GM19193 (cell line): ENCODE results near the gene FKBP10.
A peak's percentile ranks its signal among the peaks of the same experiment; 100 is the strongest.

ENCODE experiments used
- POLR2A ChIP-seq: IDR thresholded peaks from 4 replicates; pipeline ENCODE4 v1.6.1; 2011; ENCODE audit not compliant: insufficient read depth, insufficient read length; ENCODE audit errors: extremely low read depth

The FKBP10 gene

DNA sequence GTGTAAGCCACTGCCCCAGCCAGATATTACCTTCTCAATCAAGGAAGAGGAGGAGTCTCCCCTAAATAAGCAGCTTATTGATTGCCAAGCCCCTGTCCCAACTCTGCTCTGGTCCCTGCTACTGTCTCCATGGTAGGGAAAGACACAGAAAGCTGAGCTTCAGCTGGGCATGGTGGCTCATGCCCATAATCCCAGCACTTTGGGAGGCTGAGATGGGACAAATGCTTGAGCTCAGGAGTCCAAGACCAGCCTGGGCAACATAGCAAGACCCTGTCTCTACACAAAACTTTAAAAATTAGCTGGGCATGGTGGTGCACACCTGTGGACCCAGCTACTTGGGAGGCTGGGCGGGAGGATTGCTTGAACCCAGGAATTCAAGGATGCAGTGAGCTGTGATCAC, 32.9 kb upstream of the FKBP10 start:
- TF ChIP-seq POLR2A = no peak

DNA sequence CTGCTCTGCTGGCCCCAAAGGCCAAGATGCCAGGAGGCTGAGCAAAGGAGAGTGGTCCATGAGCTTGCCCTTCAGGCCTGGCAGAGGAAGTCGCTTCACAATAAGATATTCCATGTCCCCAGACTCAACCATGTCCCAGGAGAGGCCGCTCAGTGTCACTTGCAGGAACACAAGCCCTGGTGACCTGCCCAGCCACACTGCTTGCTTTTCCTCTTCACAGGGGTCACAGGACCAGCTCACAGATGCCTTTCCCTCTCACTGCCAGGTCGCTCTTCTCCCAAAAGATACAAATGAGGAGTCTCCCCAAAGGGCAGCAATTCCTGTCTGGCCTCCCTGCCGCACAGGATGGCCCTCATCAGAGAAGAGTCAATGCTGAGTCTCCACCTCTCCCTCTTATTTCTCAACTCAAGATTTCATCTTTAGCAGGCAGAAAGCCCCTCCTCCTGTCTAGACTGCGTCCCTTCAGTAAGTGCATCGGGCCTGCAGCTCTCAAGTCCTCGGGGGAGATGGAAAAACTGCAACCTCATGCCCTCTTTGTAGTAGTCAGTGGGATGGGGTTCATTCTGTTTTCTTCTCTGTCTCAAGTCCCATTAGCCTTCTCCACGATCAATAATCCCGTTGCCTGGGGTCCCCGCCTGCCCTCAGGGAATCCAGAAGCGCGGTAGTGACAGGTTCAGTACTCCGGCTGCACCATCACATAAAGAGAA, 31.2 kb upstream of the FKBP10 start:
- TF ChIP-seq POLR2A = no peak

DNA sequence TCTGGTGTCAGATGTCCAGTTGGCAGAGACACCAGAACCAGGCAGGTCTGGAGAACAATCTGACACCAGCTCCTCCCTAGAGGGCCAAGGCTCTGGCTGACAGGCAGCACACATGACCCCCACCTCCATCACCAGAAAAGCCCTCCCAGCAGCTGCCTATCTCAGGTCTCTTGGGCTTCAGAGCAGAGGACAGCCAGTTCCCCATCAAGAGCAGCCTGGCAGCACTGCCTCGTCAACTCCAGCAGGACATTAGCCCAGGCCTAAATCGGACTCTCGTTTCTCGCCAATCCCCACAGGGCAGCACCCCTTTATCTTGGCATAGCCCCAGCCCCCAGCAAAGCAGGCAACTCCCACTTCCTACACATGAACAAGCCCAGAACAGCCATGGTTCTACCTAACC, 30.7 kb upstream of the FKBP10 start:
- TF ChIP-seq POLR2A = no peak

DNA sequence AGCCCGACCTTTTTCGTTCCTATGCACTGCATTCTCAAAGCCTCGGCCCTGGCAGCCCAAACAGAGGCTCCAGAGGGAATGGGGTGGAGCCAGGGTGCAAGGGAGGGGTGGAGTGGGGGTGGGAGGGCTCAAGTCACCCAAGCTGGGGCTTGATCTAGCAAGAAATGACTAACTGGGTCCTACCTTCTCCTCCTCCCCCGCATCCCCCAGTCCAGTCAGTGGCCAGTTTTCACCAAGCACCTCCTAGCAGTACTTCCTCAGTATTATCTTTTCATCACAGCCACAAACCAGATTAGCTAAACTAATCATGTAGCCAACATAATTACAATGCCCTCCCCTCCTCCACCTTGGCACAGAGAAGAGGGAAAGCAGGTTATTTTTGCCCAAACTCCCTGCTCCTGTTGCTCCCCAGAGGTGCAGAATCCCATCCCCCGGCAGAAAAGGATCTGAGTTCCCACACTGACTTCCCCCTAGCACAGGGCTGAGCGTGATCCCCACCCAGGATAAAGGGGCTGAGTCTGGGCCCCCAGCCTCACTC, 28.5 kb upstream of the FKBP10 start:
- no peak for TF ChIP-seq POLR2A

DNA sequence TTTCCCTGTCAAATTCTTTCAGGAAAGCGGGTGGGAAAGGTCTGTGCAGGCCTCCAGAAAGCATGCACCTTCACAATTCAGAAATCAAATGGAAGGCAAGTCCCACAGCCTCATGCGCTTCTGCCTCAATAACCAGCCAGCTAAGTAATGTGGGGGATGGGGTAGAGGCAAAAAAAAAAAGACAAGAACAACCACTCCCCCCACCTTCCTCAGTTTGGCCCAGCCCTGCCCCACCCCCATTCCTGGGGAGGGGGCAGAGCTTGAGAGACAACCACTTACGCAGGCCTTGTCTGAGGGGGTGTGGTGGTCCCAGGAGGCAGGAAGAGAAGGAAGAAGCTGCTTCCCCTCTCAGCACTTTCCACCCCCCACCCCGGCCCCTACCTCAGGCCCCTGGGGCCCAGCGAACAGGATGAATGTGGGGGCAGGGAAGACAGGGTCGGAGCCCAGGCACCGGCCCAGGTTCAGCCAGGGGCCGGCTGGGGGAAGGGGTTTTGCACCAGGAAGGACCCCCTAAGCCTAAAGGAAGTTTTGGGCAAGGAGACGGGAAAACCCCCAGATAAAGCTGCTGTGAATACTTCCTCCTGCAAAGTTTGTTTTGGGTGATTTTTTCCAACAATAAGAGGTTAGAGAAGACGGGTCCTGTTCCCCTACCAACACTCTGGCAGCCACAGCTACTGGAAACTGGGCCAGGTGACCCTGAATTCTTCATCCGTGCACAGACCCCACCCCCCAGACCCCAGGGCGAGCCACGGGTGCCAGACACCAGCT, 27.5 kb upstream of the FKBP10 start:
- TF ChIP-seq POLR2A = no peak

DNA sequence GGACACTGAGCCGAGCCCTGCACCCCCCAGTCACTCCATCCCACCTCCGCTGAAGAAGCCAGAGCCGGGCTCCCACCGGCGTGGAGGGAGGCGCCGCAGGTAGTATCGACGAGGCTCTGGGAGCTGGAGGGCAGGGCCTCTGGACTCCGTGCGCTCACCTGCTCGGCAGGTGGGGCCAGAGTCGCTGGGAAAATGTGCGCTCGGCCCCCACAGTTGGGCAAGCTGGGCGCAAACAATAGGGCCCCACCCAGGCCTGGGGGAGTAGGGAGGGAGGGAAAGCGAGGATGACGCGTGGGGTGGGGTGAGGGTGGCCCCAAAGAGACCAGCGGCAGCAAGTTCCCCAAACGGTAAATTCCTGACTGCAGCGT, 27.0 kb upstream of the FKBP10 start:
- no peak for TF ChIP-seq POLR2A

DNA sequence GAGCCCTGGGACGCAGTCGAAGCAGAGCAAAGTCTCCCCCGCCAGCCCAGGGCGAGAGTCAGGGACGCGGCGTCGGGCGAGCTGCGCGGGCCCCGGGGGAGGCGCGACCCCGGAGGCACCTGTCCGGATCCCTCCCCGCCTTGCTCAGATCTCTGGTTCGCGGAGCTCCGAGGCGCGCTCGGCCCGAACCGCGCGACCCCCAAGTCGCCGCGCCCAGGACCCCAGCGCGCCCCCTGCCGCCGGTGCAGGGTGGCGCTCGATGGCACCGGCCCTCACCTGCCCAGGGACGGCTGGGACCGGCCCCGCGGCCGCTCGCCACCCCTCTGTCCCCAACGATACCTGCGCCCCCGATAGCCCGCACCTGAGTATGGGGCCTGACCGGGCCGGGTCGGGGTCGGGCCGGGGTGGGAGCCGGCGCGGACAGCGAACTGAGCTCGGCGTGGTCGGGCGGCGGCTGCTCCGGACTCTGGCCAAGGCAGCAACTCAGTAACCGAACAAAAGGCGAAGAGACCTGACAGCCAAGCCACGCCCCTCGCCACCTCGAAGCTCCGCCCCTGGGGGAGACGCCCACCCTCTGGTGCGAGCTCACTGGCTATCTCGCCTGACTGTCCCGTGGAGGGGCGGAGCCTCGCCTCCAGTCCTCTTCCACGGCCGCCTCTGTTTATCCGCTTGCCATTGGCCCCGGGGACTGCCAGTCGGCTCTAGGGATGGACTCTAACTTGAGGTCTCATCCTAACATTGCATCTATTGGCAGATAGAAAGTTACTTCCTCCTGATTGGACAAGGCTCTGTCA, 26.4 kb upstream of the FKBP10 start, which contains the start of gene JUP:
TSS of gene JUP (minus strand) at position 485 of the 794 bp plus-strand sequence. CDS start 14,857 bp downstream, outside the sequence.
- peak; percentile 40 for TF ChIP-seq POLR2A

DNA sequence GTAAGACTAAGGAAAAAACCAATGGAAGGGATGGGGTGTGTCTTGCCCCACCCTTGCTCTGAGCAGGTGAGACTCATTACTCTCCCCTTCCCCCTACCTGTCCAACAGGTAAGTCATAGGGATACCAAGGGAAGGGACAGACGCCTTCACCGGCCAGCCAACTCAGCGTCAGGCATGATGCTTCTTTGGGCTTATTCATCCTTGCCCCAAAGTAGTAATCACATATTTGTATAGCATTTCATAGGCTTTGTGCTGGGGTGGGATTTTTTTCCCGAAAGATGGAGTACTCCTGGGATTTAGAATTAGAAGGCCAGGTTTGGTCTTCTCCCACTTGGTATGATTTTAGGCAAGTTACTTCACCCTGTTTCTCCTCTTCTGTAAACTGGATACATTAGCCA, 25.8 kb upstream of the FKBP10 start:
- TF ChIP-seq POLR2A = no peak

DNA sequence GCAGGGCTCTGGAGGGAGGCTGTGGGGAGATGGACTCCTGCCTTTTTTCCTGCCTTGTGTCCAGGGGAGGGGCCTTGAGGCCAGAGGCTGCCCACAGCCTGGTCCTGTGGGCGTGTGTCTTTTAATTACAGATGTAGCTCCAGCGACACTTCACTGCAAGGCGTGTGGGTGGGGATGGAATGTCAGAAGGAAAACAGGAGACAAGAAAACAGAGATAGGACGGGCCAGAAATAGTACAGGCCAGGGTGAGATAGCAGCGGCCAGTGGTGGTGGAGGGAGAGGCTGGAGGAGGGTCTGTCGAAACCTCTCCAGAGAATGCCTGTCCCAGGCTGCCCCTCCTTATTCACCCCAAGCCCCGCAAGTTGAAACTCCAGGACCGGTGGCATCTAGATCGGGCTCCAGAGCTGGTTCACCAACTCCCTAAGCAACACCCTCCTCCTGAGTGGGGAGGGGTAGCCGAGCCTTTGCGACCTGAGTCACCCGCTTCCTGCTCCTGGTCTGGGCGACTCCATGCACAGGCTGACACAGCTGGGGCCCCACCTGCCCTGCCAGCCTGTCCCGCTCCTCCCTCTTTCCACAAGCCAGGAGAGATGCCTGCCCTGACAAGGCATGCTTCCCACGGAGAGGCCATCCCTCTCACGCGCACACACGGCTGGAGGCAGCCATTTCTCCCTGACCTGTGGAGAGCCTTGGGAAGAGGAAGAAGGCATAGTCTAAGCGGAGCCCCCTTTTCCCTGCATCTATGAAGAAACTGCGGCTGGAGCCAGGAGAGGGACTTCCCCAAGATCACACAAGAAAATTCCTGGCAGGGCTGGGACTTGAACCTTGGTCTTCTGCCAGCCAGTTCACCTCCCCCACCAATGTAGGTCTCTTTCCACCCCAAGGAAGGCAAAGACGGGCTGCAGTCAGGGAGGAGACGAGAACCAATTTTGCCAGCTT, 19.7 kb upstream of the FKBP10 start:
- no peak for TF ChIP-seq POLR2A

DNA sequence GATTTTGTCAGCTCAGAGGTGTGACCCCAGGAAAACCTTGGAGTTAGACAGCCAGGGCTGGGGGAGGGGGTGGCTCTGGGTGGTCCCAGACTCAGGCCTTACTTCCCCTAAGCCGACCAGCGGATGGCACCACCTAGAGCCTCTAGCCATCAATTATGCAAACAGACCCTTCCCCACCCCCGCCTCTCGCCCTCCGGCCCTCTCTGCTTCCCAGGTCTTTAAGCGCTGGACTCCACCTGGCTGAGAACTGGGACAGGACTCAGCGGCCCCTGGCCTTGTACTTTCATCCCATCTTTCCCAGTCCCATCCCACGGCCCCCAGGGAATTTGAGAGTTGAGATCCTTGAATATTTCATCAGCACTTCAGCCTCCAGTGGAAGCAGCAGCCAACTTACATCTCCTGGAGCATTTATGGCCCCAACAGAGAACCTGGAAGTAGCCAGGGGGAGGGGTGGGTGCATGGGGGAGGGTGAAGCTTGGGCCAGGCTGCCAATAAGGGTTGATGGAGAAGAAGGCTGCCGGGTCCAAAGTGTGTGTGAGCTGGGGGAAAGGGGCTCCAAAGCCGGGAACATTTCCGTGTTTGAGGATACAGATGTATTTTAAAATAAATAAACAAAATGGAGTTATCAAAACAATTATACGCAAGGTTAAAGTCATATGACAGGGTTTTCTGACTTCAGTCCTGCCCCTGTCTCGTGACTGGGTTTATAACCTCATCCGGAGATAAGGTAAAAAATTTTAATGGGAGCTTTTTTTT, 18.8 kb upstream of the FKBP10 start:
- no peak for TF ChIP-seq POLR2A

DNA sequence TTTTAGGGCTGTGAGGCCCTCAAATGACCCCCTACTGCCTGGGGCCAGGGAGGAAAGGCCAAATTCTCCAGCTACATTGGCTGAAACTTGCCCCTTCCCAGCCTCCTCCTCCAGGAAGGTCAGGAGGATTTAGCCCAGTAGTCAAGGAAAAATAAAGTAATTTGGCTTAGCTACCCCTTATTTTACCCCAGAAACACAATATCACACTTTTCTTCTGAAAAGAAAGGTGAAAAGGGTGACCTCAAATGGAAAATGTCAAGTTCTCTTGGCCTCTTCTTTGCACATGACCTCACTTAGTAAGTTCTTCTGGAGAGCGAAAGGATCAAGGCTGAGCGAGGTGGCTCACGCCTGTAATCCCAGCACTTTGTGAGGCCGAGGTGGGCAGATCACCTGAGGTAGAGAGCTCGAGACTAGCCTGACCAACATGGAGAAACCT, 18.2 kb upstream of the FKBP10 start:
- TF ChIP-seq POLR2A = no peak

DNA sequence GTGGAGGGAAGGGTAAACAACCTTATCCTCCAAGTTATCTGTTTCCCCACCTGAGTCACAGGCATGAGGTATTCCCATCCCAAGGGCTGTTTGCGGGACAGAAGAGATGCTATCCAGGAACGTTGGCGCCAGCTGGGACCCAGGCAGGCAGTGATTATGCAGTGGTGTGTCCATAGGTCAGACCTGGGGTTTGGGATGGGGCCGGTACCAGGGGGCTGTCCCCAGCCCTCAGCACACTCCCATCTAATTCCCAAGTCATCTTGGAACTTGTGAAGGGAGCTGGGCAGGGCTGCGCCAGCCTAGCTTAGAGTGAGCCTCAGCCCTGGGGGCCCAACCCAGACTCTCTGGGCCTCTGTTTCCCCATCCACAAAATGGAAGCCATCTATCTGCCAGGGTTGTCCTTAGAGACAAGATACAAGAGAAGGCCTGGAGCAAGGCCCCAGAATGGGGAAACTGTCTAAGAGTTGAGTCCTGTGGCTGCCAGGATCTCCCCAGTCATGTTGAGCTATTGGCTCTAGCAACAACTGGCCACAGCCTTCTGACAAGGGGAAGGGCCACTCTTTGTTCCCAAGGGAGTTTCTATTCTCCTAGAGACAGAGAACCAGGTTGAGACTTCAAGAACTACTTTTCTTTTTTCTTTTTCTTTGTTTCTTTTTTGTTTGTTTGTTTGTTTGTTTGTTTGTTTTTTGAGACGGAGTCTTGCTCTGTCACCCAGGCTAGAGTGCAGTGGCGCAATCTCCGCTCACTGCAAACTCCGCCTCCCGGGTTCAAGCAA, 16.5 kb upstream of the FKBP10 start:
- no peak for TF ChIP-seq POLR2A

DNA sequence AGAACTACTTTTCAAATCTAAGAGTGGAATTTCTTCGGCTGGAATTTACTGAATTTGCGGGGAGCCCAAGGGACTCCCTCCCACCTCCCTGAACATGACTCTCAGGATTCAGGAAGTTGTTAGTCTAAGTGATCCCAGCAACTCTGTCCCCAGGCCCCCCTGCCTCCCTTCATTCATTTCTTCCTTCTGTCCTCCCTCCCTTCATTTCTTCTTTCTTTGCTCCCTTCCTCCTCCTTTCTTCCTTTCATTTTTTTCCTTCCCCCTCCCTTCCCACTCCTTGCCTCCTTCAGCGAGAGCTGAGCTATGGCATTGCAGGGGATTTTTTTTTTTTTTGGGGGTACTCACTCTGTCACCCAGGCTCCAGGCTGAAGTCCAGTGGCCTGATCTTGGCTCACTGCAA, 15.4 kb upstream of the FKBP10 start:
- TF ChIP-seq POLR2A = no peak
